Activated T-helper 9 cell treated with anti-CD3 and anti-CD28 coated beads, Interleukin-2, amount 50 U/mL, for 16 hours (primary cell): ENCODE data around the gene MYL1.

ENCODE experiments used
- DNase-seq: peaks from one replicate; pipeline ENCODE4 v3.0.0-alpha.2; 2020; ENCODE audit warnings: low read depth

MYL1 gene

GRCh38 chr2:210315015-210315788 lies at the start of gene MYL1:
MYL1 (minus strand) TSS chr2:210315174; CDS start chr2:210315042, 132 bp downstream.
- no peak for DNase-seq

- DNase-seq: no peak
Observed at GRCh38 chr2:210363876-210364275, 48.9 kb upstream of the MYL1 start.

GRCh38 chr2:210363261-210363660 lies 48.3 kb upstream of the MYL1 start:
- DNase-seq: no peak

GRCh38 chr2:210360412-210360811 lies 45.4 kb upstream of the MYL1 start:
- no peak for DNase-seq

- DNase-seq: no peak
Observed at GRCh38 chr2:210356944-210357343, 42.0 kb upstream of the MYL1 start.

- DNase-seq: no peak
Observed at GRCh38 chr2:210337159-210337558, 22.2 kb upstream of the MYL1 start.

GRCh38 chr2:210324906-210325305 lies 9.9 kb upstream of the MYL1 start:
- no peak for DNase-seq

- no peak for DNase-seq
Observed at GRCh38 chr2:210324458-210324857, 9.5 kb upstream of the MYL1 start.

GRCh38 chr2:210323003-210323402 lies 8.0 kb upstream of the MYL1 start:
- no peak for DNase-seq

GRCh38 chr2:210318891-210319290 lies 3.9 kb upstream of the MYL1 start:
- no peak for DNase-seq

GRCh38 chr2:210318486-210318885 lies 3.5 kb upstream of the MYL1 start:
- DNase-seq: no peak

GRCh38 chr2:210310550-210310949 lies 4.4 kb downstream of the MYL1 start:
- no peak for DNase-seq

GRCh38 chr2:210309548-210310233 lies 5.3 kb downstream of the MYL1 start:
- no peak for DNase-seq

GRCh38 chr2:210303498-210303897 lies 11.5 kb downstream of the MYL1 start:
- no peak for DNase-seq

GRCh38 chr2:210302326-210302725 lies 12.6 kb downstream of the MYL1 start:
- DNase-seq: no peak

- DNase-seq: no peak
Observed at GRCh38 chr2:210299866-210300373, 15.1 kb downstream of the MYL1 start.

- no peak for DNase-seq
Observed at GRCh38 chr2:210288408-210288807, 26.6 kb downstream of the MYL1 start.

GRCh38 chr2:210287301-210287700 lies 27.7 kb downstream of the MYL1 start:
- DNase-seq: no peak

- no peak for DNase-seq
Observed at GRCh38 chr2:210286123-210286680, 28.8 kb downstream of the MYL1 start.

GRCh38 chr2:210277133-210277532 lies 37.8 kb downstream of the MYL1 start:
- no peak for DNase-seq

GRCh38 chr2:210271300-210271699 lies 43.7 kb downstream of the MYL1 start:
- no peak for DNase-seq

GRCh38 chr2:210269148-210269547 lies 45.8 kb downstream of the MYL1 start:
- no peak for DNase-seq

- no peak for DNase-seq
Observed at GRCh38 chr2:210268281-210268680, 46.7 kb downstream of the MYL1 start.
